Left colon (tissue), 2 donors: ENCODE data around the gene POLDIP2. TPM values are rescaled to one million over a fixed set of nuclear protein-coding genes. Genes with fewer than 3 reads are reported as not detected.

Experiments used
- ATAC-seq: fragments of 200-7000 bp; cut with Tn5 transposase; one replicate; pipeline ENCODE4 v1.9.1; 2020; ENCODE audit warnings: mild to moderate bottlenecking, moderate library complexity
- DNase-seq, 2 donors: peaks; one replicate each; pipeline ENCODE4 v3.0.0-alpha.2; 2020
- intact Hi-C, 2 donors: fragments of 100-400 bp; cut with DNase I in 1 of 2; cut with micrococcal nuclease in 1 of 2; formaldehyde crosslinking; loops; one replicate each; pipeline versions ENCODE4 v1.11.2 to v1.14.0; 2022; cut with DNase I, micrococcal nuclease
- long read RNA-seq: library from polyadenylated mRNA; unstranded; transcript quantifications from one replicate; pipeline ENCODE4 v2.0.0, GENCODE V29; 2021
- total RNA-seq, 2 donors: library from RNA; stranded (reverse); fragmentation: NEBNext Ultra II Directional; extraction: Animal tissue kit (Norgen Biotek cat#: 25700); gene quantifications; one replicate each; pipeline ENCODE4 v1.2.1, GENCODE V29; 2021
- donor health status: DM: no; HTN: no; CAD: no.
- donor health status: DM: yes; HTN: yes; CAD: no.

The POLDIP2 gene, protein sequence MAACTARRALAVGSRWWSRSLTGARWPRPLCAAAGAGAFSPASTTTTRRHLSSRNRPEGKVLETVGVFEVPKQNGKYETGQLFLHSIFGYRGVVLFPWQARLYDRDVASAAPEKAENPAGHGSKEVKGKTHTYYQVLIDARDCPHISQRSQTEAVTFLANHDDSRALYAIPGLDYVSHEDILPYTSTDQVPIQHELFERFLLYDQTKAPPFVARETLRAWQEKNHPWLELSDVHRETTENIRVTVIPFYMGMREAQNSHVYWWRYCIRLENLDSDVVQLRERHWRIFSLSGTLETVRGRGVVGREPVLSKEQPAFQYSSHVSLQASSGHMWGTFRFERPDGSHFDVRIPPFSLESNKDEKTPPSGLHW
- 10 to 100 TPM; 80.6 to 82.5 TPM for total RNA-seq
- long read RNA-seq, transcript POLDIP2-201 (11 exons, 2,121 nt) = major isoform, 329 of 358 reads
- long read RNA-seq, partial matches to known transcripts = 10 of 358 reads
- long read RNA-seq, other reads (novel, unspliced or antisense) = 19 of 358 reads

GRCh38 chr17:28357061-28357900, at the start of gene POLDIP2:
TSS of gene POLDIP2 (minus strand) at chr17:28357527. CDS start at chr17:28357448, 79 bp downstream.
- DNase-seq (peak; percentile 94 to 95), ATAC-seq (peak; percentile 98)
- intact Hi-C loops = no loop called here

DNA sequence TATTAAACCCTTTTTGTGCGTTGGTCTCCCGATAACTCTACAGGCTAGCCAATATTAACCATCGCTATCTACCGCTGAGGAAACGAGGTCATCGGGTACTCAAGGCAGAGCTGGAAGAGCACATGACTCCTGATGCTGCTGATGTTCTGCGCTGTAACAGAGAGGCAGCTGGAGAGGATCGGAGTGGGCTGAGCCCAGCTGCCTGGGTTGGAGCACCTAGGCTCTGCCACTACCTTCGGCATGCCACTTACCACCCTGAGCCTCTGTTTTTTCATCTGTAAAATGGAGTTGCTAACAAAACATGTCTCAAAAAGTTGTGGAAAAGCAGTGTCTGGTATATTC, 49.1 kb upstream of the POLDIP2 start:
- ATAC-seq (peak; percentile 30), DNase-seq (no peak)
- intact Hi-C loops = no loop called here

DNA sequence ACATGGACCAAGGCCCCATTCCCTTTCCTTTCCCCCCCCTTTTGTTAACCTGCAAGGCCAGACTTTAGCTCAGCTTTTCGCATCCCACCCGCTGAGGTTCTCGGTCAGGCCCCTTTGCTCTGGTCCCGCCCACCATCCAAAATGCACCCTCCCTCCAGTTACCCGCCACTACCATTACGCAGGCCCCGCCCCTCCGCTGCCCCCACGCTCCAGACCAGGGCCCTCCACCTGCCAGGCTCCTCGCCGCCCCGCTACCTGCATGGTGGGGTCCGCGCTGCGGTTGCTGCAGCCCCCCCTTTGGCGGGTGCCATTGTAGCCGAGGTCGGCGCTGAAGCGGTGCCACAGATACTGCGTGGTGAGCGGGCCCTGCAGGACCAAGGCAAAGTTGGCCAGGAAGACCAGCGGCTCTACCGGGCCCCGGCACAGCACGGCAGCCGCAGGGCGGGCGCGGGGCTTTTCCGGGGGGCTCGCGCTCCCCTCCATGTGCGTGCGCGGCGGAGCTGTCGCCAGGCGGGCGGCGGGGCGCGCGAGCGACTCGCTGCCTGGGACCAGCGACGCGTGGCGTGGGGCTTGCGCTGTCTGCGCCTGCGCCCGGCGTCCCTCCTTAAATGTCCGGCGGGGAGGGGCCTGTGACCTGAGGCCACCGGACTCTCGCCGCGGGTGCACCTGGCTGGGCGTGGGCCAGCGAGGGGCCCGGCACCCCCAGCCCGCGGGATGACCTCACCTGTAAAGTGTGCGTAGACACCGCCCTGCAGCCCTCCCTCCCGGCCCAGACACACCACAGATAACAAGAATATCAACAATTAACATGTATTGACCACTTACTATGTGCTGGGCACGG, 48.5 kb upstream of the POLDIP2 start, which contains the start of gene SLC46A1:
Gene SLC46A1, minus strand, starts transcription at position 581 of the 841 bp plus-strand sequence. Its CDS starts 98 bp downstream, at position 483.
- intact Hi-C loops = no loop called here
- ATAC-seq (peak; percentile 65), DNase-seq (peak; percentile 64 to 71)

GRCh38 chr17:28404812-28405570, 47.7 kb upstream of the POLDIP2 start:
- DNase-seq (peak in 1 of 2 donors; percentile 28), ATAC-seq (peak; percentile 7)

DNA sequence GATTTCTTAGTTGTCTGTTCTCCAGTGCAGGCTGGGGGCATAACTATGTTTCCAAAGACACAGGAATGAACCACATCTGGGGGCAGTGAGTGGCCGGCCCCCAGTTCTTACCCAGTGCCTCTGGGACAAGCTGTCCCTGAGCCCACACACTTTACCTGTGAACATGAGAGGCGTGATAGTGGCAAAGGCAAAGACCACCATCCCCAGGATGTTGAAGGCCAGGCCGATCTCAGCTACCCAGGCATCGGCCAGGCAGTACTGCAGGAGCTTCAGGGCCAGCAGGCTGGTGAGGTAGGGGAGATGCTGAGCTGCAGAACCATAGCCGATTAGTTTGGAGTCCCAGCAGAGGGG, 47.1 kb upstream of the POLDIP2 start:
- ATAC-seq (no peak), DNase-seq (no peak)
- intact Hi-C loops = no loop called here

More at GRCh38 chr17:28404812-28405570, 47.7 kb upstream of the POLDIP2 start:
- intact Hi-C loops = no loop called here

DNA sequence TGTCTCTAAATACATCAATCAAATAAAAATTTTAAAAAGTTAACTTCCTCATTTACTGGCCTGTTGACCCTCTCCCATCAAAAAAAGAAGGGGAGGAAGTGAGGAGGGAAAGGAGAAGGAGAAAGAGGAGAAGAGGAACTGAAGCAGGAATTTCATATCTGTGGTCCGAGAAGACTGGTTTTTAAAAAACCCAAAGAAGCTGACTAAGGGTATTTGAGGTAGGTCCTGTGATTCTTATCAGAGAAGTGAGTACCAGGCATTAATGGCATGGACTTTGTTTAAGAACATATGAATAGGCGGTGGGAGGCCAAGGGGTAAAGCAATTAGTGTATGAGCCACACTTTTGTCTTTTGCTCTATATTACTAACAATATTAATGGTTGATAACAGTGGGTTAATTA, 46.7 kb upstream of the POLDIP2 start:
- intact Hi-C loops = no loop called here
- no peak for ATAC-seq
- DNase-seq = no peak

GRCh38 chr17:28402844-28403243, 45.5 kb upstream of the POLDIP2 start:
- no peak for ATAC-seq
- intact Hi-C loops = no loop called here

GRCh38 chr17:28402224-28402630, 44.9 kb upstream of the POLDIP2 start:
- no peak for ATAC-seq
- DNase-seq = no peak
- intact Hi-C loops = no loop called here

More at GRCh38 chr17:28402844-28403243, 45.5 kb upstream of the POLDIP2 start:
- DNase-seq = no peak

DNA sequence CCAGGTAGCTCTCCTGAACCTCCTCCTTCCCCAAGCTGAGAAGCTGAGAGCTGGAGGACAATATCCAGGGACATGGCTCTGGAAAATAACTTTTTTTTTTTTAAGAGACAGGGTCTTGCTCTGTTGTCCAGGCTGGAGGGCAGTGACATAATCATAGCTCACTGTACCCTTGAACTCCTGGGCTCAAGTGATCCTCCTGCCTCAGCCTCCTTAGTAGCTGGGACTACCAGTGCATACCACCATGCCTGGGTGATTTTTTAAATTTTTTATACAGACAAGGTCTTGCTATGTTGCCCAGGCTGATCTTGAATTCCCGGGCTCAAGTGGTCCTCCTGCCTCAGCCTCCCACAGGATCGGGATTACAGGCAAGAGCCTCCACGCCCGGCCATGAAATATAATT, 42.5 kb upstream of the POLDIP2 start:
- DNase-seq = no peak
- ATAC-seq = no peak
- intact Hi-C loops = no loop called here

DNA sequence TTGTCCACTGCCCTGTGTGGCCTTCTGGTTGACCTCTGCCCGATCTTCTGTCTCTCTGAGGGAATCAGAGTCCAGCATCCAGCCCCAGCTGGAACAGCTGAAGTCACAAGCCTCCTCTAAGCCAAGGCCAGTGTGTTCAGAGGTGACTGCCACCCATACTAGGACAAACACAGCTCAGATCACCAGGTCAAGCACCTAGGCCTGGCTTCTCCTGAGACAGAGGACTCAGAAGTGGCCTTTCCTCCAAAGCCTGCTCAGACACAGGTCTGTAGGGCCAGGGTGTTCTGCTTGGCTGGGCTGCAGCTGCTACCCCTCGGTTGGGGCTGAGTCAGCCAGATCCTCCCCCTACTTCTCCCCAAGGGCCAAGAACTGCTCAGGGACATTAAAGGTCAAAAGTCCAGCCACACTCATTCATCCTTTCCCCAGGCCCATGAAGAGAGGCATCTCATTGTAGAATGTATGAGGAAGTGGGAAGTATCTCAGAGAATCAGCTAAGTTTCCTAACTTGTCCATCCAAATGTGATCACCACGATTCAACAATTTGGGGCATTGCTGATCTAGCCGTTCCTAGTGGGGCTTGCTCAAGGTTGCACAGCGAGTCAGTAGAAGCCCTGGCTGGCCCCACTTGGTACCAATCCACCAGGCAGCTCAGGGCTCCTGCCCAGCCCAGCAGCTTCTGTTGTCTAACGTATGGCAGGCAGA, 41.1 kb upstream of the POLDIP2 start:
- intact Hi-C loops = no loop called here
- ATAC-seq = peak; percentile 20
- DNase-seq = no peak

- ATAC-seq (no peak), DNase-seq (no peak)
- intact Hi-C loops = no loop called here
Observed at GRCh38 chr17:28397687-28398279, 40.5 kb upstream of the POLDIP2 start.

GRCh38 chr17:28397275-28397674, 39.9 kb upstream of the POLDIP2 start:
- intact Hi-C loops = no loop called here
- no peak for ATAC-seq
- DNase-seq = no peak

DNA sequence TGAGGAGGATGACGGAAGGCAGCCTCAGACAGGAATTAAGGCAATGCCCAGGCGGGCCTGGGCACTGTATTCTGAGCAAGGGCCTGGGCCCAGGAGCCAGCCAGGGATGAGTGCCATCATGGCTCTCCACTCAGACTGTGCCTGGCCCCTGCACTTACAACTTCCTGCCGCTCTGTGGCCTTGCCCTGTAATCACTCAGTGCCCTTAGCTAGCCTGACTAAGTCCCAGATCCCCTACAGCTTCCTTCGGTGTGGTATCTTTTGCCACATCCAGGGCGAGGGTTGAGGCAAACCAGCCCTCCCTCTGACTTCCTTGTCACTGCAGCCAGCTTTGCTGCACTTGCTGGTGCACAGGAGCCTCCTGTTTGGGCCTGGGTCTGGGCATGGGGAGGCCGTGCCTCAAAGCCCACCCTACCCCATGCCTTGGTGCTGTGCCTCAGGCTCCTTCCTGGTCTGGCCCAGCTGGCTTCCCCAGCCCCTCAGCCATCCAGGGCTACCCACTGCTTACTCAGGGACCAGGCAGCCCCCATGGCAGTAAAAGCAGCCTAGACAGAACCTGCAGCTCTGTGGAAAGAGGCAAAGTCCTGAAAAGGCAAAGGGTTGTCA, 39.4 kb upstream of the POLDIP2 start:
- intact Hi-C loops = no loop called here
- no peak for DNase-seq
- no peak for ATAC-seq

DNA sequence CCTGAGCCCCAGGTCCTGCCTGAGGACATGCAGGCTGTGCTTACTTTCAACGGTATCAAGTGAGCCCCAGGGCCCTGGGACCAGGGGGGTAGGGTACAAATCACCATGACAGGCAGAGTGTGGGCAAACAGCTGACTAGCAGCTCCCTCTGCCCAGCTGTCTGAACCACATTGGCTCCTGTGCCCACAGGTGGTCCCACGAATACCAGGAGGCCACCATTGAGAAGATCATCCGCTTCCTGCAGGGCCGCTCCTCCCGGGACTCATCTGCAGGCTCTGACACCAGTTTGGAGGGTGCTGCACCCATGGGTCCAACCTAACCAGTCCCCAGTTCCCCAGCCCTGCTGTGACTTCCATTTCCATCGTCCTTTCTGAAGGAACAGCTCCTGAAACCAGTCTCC, 38.6 kb upstream of the POLDIP2 start:
- ATAC-seq (no peak), DNase-seq (no peak)
- intact Hi-C loops = no loop called here

- intact Hi-C loops = no loop called here
- ATAC-seq (no peak), DNase-seq (no peak)
Observed at GRCh38 chr17:28395426-28395825, 38.1 kb upstream of the POLDIP2 start.

- no peak for DNase-seq
- intact Hi-C loops = no loop called here
- no peak for ATAC-seq
Observed at GRCh38 chr17:28394337-28395116, 37.2 kb upstream of the POLDIP2 start.
